ENCODE data around the gene CHST5.
"Not testable (repeated sequence)": the region's sequence is repeated elsewhere in the genome, so short reads cannot be mapped to it uniquely, and the experiment has no call there.

The CHST5 gene

GRCh38 chr16:75555707-75556430 lies 20.0 kb upstream of the CHST5 start, which contains the start of gene TMEM231:
TMEM231 (minus strand) TSS chr16:75556252; CDS start chr16:75556209, 43 bp downstream.
- TF ChIP-seq CTCF (IDR thresholded peaks at IDR 0.05; ENCODE audit: control extremely low read depth, extremely low read depth, low read depth, missing control alignments), result no peak
- POLR2A ChIA-PET, result interaction anchor here (1.0 kb wide), 1 partner anchor 10 kb away, joined by 10 read pairs; the partner anchor contains the start of gene GABARAPL2
- CTCF ChIA-PET, result interaction anchor here (1.0 to 13.8 kb wide), 5 partner anchors 9 to 90 kb away, joined by 4 to 104 read pairs (median 13); partner anchors contain the start of genes ADAT1, GABARAPL2 and TMEM170A
- DNase-seq (ENCODE audit: extremely low spot score), result peak; percentile 97

DNA sequence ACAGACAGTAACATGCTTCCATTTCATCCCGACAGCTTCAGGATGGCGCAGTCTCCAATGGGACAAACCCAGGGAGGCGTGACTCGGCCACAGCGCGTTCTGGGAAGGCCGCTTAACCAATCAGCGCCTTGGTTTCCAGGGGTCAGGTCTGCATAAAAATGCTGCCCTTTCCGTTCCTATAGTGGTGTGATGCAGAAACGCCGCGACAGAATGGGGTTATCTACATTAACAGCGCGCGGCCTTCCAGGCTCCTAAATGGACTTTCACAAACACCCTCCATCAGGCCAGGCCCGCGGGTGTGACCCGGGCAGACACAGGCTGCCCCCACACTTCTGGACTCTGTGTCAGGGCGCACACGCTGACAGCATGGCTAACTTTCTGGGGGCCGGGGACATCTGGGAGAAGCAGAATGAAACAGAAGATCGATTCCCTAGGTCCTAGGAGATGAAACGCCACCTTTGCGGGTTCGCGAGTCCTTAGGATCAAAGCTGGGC lies 19.4 kb upstream of the CHST5 start:
- CTCF ChIA-PET, result interaction anchor here (1.6 to 13.8 kb wide), 4 partner anchors 9 to 90 kb away, joined by 4 to 104 read pairs (median 20); partner anchors contain the start of genes GABARAPL2 and TMEM170A
- POLR2A ChIA-PET, result interaction anchor here (1.0 kb wide), 2 partner anchors 10 to 16 kb away, joined by 3 to 10 read pairs; partner anchors contain the start of gene GABARAPL2
- TF ChIP-seq CTCF (IDR thresholded peaks at IDR 0.05; ENCODE audit: control extremely low read depth, extremely low read depth, low read depth, missing control alignments), result no peak
- DNase-seq (ENCODE audit: extremely low spot score), result peak; percentile 68

- TF ChIP-seq CTCF (IDR thresholded peaks at IDR 0.05; ENCODE audit: control extremely low read depth, extremely low read depth, low read depth, missing control alignments), result no peak
- no peak for DNase-seq (ENCODE audit: extremely low spot score)
- ChIA-PET CTCF (interaction anchor here (0.7 to 13.8 kb wide), 5 partner anchors 12 to 354 kb away, joined by 3 to 104 read pairs (median 26); partner anchors contain the start of gene GABARAPL2), POLR2A (interaction anchor here (0.7 kb wide), 1 partner anchor 211 kb away, joined by 5 read pairs; no protein-coding TSS in a partner anchor)
Observed at GRCh38 chr16:75552951-75553350, 17.0 kb upstream of the CHST5 start.

DNA sequence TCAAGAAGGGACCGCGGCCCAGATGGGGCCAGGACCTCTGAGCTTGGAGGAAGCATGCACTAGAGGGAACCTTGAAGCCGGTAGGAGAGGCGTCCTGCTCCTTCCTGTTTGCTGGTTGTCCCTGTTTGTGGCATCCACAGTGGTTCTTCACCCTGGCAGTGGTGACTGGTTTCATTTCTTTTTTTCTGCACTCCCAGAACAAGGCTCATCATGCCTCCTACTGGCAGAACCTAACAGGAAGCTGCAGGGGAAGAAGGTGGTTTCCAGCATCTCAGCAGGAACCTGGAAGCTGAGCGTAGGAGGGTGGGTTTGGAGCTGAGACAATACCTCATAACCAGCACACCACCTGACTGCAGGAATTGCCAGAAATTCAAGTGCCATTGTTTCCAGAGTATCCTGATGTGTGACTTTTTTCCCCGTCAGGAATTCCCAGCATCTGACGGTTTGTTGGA lies 14.3 kb upstream of the CHST5 start:
- peak; percentile 64 for TF ChIP-seq CTCF (IDR thresholded peaks at IDR 0.05; ENCODE audit: control extremely low read depth, extremely low read depth, low read depth, missing control alignments)
- ChIA-PET CTCF (interaction anchor here (0.6 to 13.8 kb wide), 28 partner anchors 10 to 354 kb away, joined by 3 to 104 read pairs (median 4); partner anchors contain the start of genes ADAT1, CHST5, CHST6 and GABARAPL2), POLR2A (no interaction called here)
- DNase-seq (ENCODE audit: extremely low spot score), result peak; percentile 58

DNA sequence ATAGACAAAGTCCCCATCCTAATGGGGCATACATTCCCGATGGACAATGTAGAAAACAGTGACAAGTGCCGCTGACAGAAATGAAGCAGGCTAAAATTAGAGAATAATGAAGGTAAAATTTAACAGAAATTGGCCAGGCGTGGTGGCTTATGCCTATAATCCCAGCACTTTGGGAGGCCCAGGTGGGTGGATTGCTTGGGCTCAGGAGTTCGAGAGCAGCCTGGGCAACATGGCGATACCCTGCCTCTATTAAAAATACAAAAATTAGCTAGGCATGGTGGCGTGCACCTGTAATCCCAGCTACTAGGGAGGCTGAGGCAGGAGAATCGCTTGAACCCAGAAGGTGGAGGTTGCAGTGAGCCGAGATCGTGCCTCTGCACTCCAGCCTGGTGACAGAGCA lies 12.5 kb upstream of the CHST5 start:
- CTCF ChIA-PET, result interaction anchor here (1.1 to 13.8 kb wide), 3 partner anchors 13 to 76 kb away, joined by 3 to 104 read pairs (median 16); partner anchors contain the start of gene CHST5
- DNase-seq (ENCODE audit: extremely low spot score); POLR2A ChIA-PET: not testable (repeated sequence)

- POLR2A ChIA-PET, result no interaction called here
- DNase-seq (ENCODE audit: extremely low spot score), result no peak
- CTCF ChIA-PET, result interaction anchor here (1.0 to 1.2 kb wide), 3 partner anchors 9 to 25 kb away, joined by 3 to 4 read pairs (median 4); partner anchors contain the start of gene TMEM231
- no peak for TF ChIP-seq CTCF (IDR thresholded peaks at IDR 0.05; ENCODE audit: control extremely low read depth, extremely low read depth, low read depth, missing control alignments)
Observed at GRCh38 chr16:75546293-75546692, 10.4 kb upstream of the CHST5 start.

DNA sequence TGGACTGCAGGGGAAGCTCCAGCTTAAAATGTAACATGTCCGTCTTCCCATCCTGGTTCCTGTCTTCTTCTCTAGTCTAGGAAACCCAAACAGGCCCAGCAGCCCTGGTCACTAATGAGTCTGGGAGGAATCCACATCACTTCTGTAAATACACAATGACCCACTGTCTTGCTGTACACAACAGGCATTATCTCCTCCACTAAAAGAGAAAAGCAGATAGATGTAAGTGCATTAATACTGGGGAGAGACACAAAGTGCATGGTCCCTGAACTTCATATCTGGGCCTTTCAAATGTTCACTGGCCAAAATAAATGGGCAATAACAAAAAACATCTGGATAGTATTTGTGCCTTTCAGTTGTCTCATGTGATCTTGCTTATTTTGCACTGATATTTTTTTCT lies 10.0 kb upstream of the CHST5 start:
- CTCF ChIA-PET, result interaction anchor here (1.2 kb wide), 1 partner anchor 8 kb away, joined by 3 read pairs; no protein-coding TSS in a partner anchor
- POLR2A ChIA-PET; DNase-seq (ENCODE audit: extremely low spot score): not testable (repeated sequence)

DNA sequence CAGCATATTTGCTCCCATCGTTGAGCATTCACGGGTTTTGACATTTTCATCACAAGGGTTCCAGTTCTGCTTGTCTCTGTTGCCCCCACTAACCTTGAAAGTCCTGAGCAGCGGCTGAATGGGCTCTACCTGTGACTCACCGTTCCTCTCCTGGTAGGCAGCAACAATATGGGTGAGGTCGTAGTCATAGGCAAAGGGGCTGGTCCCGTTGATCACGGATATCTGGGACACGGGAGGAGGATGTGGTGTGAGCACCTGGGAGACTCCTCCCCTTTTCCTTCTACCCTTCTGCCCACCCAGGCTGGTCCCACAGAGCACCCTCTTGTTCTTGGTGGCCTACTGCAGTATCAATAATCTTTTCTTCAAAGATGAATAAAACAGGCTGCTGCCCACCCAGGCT lies 6.6 kb upstream of the CHST5 start:
- CTCF ChIA-PET, result interaction anchor here (1.2 kb wide), 1 partner anchor 25 kb away, joined by 4 read pairs; no protein-coding TSS in a partner anchor

More for the DNA sequence above, 6.6 kb upstream of the CHST5 start:
- POLR2A ChIA-PET; DNase-seq (ENCODE audit: extremely low spot score): not testable (repeated sequence)

All from GM10248 (cell line).